Parathyroid adenoma (tissue), 2 donors: ENCODE data around the gene ZNF783.

ENCODE experiments used
- H2AFZ ChIP-seq: fragments of 300-600 bp; sonication (generic); one replicate; pipeline ENCODE4 v1.7.0; 2017; ENCODE audit warnings: antibody characterized with exemption, mild to moderate bottlenecking
- H3K27ac ChIP-seq: fragments of 300-600 bp; sonication (generic); one replicate; pipeline ENCODE4 v1.7.0; 2017
- H3K27me3 ChIP-seq: fragments of 300-600 bp; sonication (generic); one replicate; pipeline ENCODE4 v1.7.0; 2017; ENCODE audit warnings: low read length; ENCODE audit not compliant: control insufficient read depth, insufficient read depth
- H3K36me3 ChIP-seq: fragments of 300-600 bp; sonication (generic); one replicate; pipeline ENCODE4 v1.7.0; 2017; ENCODE audit warnings: low read length; ENCODE audit not compliant: control insufficient read depth, insufficient read depth
- H3K4me1 ChIP-seq: fragments of 300-600 bp; sonication (generic); one replicate; pipeline ENCODE4 v1.7.0; 2017; ENCODE audit warnings: control low read depth
- H3K4me2 ChIP-seq: fragments of 300-600 bp; sonication (generic); one replicate; pipeline ENCODE4 v1.7.0; 2017; ENCODE audit warnings: low read length
- H3K4me3 ChIP-seq: fragments of 300-600 bp; sonication (generic); one replicate; pipeline ENCODE4 v1.7.0; 2017; ENCODE audit warnings: low read depth, low read length
- H3K79me2 ChIP-seq: fragments of 300-600 bp; sonication (generic); one replicate; pipeline ENCODE4 v1.7.0; 2017; ENCODE audit warnings: control low read depth
- H3K9ac ChIP-seq: fragments of 300-600 bp; sonication (generic); one replicate; pipeline ENCODE4 v1.7.0; 2017; ENCODE audit warnings: mild to moderate bottlenecking
- H3K9me3 ChIP-seq: fragments of 300-600 bp; sonication (generic); one replicate; pipeline ENCODE4 v1.7.0; 2017; ENCODE audit warnings: low read length; ENCODE audit not compliant: control insufficient read depth
- TF ChIP-seq, protein P1 (sequence below): fragments of 300-600 bp; sonication (generic); IDR thresholded peaks from one replicate; pipeline ENCODE4 v1.7.0; 2017; ENCODE audit warnings: antibody characterized with exemption, mild to moderate bottlenecking
- donor health status: primary hyperparathyroidism.

ZNF783 gene

DNA sequence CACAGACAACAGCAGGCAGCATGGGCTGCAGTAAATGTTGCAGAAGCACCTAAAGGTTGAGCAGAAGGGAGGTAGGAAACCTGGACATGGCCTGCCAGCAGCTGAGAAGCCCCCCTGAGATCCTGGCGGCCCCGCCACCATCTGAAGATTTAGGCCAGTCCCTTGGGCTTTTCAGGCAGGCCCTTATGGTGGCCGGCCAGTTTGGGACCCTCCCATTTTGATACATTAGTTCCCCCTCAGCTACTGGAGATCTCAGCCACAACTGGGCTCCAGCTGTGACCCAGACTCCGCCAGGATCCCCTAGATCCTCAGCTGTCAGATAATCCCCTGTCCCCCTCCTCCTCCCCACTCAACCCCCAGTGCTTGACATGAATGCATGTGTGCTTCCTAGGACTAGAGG lies 34.4 kb downstream of the ZNF783 start:
- Histone ChIP-seq H3K9ac (no peak overlapping the region), H3K36me3 (no peaks in the 10 kb centered on the region), H3K27ac (no peak overlapping the region), H2AFZ (no peak overlapping the region), H3K4me3 (no peak overlapping the region), H3K27me3 (no peaks in the 10 kb centered on the region), H3K79me2 (no peaks in the 10 kb centered on the region), H3K4me1 (no peaks in the 10 kb centered on the region), H3K9me3 (no peaks in the 10 kb centered on the region), H3K4me2 (no peak overlapping the region)
- TF ChIP-seq, protein P1, sequence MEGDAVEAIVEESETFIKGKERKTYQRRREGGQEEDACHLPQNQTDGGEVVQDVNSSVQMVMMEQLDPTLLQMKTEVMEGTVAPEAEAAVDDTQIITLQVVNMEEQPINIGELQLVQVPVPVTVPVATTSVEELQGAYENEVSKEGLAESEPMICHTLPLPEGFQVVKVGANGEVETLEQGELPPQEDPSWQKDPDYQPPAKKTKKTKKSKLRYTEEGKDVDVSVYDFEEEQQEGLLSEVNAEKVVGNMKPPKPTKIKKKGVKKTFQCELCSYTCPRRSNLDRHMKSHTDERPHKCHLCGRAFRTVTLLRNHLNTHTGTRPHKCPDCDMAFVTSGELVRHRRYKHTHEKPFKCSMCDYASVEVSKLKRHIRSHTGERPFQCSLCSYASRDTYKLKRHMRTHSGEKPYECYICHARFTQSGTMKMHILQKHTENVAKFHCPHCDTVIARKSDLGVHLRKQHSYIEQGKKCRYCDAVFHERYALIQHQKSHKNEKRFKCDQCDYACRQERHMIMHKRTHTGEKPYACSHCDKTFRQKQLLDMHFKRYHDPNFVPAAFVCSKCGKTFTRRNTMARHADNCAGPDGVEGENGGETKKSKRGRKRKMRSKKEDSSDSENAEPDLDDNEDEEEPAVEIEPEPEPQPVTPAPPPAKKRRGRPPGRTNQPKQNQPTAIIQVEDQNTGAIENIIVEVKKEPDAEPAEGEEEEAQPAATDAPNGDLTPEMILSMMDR = no peak

DNA sequence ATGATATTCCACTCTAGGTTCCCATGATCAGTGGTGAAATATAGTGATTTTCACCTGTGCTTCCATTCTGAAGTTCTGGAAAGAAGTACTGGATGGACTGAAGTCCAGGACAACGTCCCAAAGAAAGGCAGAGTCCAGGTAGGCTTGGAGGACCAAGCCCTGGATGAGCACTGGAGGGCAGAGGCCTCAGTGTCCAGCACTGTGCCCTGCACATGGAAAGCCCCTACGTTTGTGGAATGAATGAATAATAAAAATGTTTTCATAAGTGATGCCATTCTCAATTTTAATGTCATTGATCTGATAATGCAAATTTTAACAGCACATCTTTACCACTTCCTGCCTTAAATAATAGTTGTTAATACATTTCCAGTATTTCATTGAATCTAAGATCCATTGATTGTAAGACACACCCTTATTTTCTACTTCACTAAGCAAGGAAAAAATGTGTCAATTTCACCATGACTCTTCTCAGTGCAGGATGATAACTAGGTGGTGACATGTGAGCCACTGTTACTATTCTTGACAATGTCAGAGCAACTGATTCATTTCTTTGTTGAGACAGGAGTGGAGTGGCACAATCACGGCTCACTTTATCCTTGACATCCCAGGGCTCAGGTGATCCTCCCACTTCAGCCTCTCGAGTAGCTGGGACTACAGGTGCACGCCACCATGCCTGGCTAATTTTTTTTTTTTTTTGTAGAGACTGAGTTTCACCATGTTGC lies 35.2 kb downstream of the ZNF783 start:
- H3K36me3 ChIP-seq = no peaks in the 10 kb centered on the region
- no peaks in the 10 kb centered on the region for H3K27me3 ChIP-seq
- no peak overlapping the region for H3K4me2 ChIP-seq
- H3K9ac ChIP-seq = no peak overlapping the region
- H3K9me3 ChIP-seq = no peaks in the 10 kb centered on the region
- H3K79me2 ChIP-seq = no peaks in the 10 kb centered on the region
- no peaks in the 10 kb centered on the region for H3K4me1 ChIP-seq
- no peak overlapping the region for H3K4me3 ChIP-seq
- TF ChIP-seq, protein P1 = no peak
- no peak overlapping the region for H3K27ac ChIP-seq
- H2AFZ ChIP-seq = no peak overlapping the region

DNA sequence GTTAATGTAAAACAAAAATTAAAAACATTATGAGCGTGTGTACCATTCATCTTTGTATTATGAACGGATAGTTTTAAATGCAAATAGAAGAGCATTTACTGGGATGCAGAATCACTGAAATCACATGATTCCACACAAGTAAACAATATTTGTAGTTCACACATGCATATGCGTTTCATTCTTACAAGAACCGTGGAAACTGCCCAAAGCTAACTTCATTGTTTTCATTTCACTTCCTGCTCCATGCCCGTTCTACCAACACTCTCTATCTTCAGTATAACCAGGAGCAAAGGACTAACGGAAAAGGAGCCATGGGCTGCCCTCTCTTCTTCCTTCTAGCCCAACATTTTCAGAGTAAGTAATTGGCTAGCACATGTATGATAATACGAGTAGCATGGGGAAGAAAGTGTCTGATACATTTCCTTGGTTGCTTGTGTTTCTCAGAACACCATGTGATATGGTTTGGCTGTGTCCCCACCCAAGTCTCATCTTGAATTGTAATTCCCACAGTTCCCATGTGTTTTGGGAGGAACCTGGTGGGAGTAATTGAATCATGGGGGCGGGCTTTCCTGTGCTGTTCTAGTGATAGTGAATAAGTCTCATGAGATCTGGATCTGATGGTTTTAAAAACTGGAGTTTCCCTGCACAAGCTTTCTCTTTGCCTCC lies 38.8 kb downstream of the ZNF783 start:
- no peaks in the 10 kb centered on the region for H3K27me3 ChIP-seq

DNA sequence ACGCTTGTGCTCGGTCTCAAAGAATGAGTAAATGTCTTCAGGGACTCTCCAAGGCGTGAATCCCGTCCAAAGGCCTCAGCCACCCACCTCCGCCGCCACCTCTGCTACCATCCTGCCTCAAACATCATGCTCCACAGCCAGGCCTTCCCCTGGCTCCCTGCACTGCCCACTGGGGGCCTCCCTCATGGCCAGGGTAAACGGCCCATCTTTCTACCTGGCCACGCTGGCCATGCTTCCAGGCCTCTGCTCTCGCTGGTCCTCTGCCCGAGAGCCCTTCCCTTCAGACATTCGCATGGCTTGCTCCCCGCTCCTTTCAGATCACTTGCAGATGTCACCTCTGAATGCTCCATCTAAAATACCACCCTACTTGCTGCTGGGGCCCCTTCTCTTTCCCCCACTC lies 40.2 kb downstream of the ZNF783 start:
- Histone ChIP-seq H3K79me2 (no peaks in the 10 kb centered on the region), H3K4me1 (no peaks in the 10 kb centered on the region), H3K9ac (no peak overlapping the region), H3K36me3 (no peaks in the 10 kb centered on the region), H3K27me3 (no peaks in the 10 kb centered on the region), H3K4me3 (no peak overlapping the region), H3K27ac (no peak overlapping the region), H2AFZ (no peak overlapping the region), H3K9me3 (no peaks in the 10 kb centered on the region), H3K4me2 (no peak overlapping the region)
- TF ChIP-seq, protein P1 = no peak

More for the DNA sequence above, 38.8 kb downstream of the ZNF783 start:
- no peaks in the 10 kb centered on the region for H3K9me3 ChIP-seq
- no peak overlapping the region for H3K9ac ChIP-seq
- no peak overlapping the region for H2AFZ ChIP-seq
- H3K4me1 ChIP-seq = no peaks in the 10 kb centered on the region
- H3K27ac ChIP-seq = no peak overlapping the region
- no peaks in the 10 kb centered on the region for H3K36me3 ChIP-seq
- TF ChIP-seq, protein P1 = no peak
- no peaks in the 10 kb centered on the region for H3K79me2 ChIP-seq
- H3K4me2 ChIP-seq = no peak overlapping the region
- H3K4me3 ChIP-seq = no peak overlapping the region
